Measurements from ENCODE around the gene TSPAN2. TPM values are rescaled to one million over a fixed set of nuclear protein-coding genes. Genes with fewer than 3 reads are reported as not detected.
A peak's percentile ranks its signal among the peaks of the same experiment; 100 is the strongest.

Gene TSPAN2
- polyA plus RNA-seq, 3 donors: 3.5 to 20.6 (median 16.7) TPM

DNA sequence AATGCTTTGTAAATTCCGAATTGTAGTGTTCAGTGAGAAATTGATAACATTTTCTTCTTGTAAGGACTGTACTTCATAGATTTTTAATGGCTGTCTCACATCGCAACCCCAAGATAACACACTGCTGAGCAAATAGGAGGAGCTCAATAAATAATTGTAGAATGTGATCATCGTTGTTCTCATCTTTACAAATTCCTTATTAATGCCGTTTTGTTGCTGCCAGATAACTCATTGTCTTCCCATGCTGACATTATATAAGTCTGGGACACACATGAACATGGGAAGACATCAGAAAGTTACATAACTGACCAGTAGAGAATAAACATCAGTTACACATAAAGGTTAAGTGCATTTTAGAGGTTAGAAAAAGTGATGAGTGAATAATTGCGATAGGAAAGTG lies 46.4 kb upstream of the TSPAN2 start:
- no peak for DNase-seq

DNA sequence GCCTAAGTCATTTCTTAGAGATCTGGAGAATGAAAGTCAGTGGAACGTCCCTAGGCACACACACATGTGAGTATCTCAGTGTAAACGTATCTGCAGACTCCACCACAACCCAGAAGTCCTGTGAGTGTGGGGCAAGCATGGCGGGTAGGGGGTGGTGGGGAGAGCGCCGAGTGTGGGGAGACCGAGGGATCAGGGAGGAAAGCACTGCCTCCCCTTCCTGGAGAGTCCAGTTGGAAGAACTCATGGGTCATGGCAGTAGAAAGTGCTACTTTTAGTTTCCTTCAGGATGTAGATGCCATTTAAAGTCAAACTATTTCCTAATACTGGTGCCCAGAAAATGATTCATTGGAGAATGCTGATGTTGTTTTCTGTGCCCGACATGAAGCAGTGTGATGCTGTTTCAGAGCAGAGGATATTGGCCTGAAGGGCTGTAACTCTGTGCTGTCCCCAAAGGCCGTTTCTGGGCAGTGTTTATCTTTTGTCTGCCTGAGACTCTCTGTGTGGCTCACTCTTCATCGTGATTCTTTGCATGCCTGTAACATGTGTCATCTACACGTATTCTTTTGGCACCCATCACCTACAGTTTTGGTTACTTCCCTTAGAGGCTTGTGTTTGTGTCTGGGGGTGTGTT lies 45.7 kb upstream of the TSPAN2 start:
- H3K9me3 Mint-ChIP-seq: peaks cover 0 to 5% (median 0%) of the 10 kb centered on the region in 7 donors

More for the DNA sequence above, 46.4 kb upstream of the TSPAN2 start:
- Histone ChIP-seq H3K36me3 (replicated peaks in 1 of 2; ENCODE audit: control insufficient read depth in 1 of 2, insufficient read depth in 2 of 2, low read length in 2 of 2) (no peaks in the 10 kb centered on the region), H3K79me2 (ENCODE audit: insufficient read depth, low read length) (no peaks in the 10 kb centered on the region), H3K9ac (ENCODE audit: insufficient read depth, low read length, poor library complexity, severe bottlenecking) (no peak overlapping the region), H3K4me2 (replicated peaks; ENCODE audit: extremely low read depth, low read length, poor library complexity, severe bottlenecking) (no peak overlapping the region), H3K9me3 (replicated peaks in 1 of 2; ENCODE audit: control insufficient read depth in 1 of 2, insufficient read depth in 1 of 2, low read length in 2 of 2) (no peaks in the 10 kb centered on the region), H3K27me3 (ENCODE audit: control insufficient read depth in 2 of 2, insufficient read depth in 2 of 2, low read length in 2 of 2) (no peaks in the 10 kb centered on the region), H3K27ac (ENCODE audit: low read depth in 1 of 2, low read length in 2 of 2) (no peak overlapping the region), H2AFZ (ENCODE audit: insufficient read depth, low read depth, low read length, poor library complexity, severe bottlenecking) (no peak overlapping the region), H3K4me1 (ENCODE audit: control insufficient read depth in 1 of 2, insufficient read depth in 2 of 2, low read length in 2 of 2) (no peaks in the 10 kb centered on the region), H4K20me1 (ENCODE audit: insufficient read depth, low read length) (no peaks in the 10 kb centered on the region), H3K4me3 (replicated peaks in 1 of 3; ENCODE audit: low read depth in 2 of 3, low read length in 3 of 3) (no peak overlapping the region)
- no peaks in the 10 kb centered on the region for H3K36me3 Mint-ChIP-seq
- TF ChIP-seq, protein P1, sequence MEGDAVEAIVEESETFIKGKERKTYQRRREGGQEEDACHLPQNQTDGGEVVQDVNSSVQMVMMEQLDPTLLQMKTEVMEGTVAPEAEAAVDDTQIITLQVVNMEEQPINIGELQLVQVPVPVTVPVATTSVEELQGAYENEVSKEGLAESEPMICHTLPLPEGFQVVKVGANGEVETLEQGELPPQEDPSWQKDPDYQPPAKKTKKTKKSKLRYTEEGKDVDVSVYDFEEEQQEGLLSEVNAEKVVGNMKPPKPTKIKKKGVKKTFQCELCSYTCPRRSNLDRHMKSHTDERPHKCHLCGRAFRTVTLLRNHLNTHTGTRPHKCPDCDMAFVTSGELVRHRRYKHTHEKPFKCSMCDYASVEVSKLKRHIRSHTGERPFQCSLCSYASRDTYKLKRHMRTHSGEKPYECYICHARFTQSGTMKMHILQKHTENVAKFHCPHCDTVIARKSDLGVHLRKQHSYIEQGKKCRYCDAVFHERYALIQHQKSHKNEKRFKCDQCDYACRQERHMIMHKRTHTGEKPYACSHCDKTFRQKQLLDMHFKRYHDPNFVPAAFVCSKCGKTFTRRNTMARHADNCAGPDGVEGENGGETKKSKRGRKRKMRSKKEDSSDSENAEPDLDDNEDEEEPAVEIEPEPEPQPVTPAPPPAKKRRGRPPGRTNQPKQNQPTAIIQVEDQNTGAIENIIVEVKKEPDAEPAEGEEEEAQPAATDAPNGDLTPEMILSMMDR (IDR thresholded peaks at IDR 0.05): no peak
- peaks cover 0 to 3% (median 0%) of the 10 kb centered on the region in 7 donors for H3K9me3 Mint-ChIP-seq
- intact Hi-C loops (cut with micrococcal nuclease): loop anchor here in 1 of 2 donors (5.0 kb wide), 1 partner anchor 462 kb away; no protein-coding TSS in a partner anchor
- H3K27me3 Mint-ChIP-seq (ENCODE audit: low read depth in 3 of 3): peaks cover 4 to 11% (median 4%) of the 10 kb centered on the region in 3 donors
- H3K4me1 Mint-ChIP-seq: peaks cover 4% of the 10 kb centered on the region
- 100% methylated on average over 1 of the region's 5 CpGs for WGBS (ENCODE audit: insufficient coverage)
- no peak overlapping the region for H3K4me3 Mint-ChIP-seq
- no peak overlapping the region for H3K27ac Mint-ChIP-seq

More for the DNA sequence above, 45.7 kb upstream of the TSPAN2 start:
- 84% methylated on average over 2 of the region's 10 CpGs for WGBS (ENCODE audit: insufficient coverage)
- Mint-ChIP-seq H3K27ac (peak overlapping the region in 1 of 7 donors; percentile 6), H3K4me1 (peaks cover 4% of the 10 kb centered on the region), H3K4me3 (no peak overlapping the region), H3K36me3 (no peaks in the 10 kb centered on the region), H3K27me3 (ENCODE audit: low read depth in 3 of 3) (peaks cover 2 to 9% (median 4%) of the 10 kb centered on the region in 3 donors)
- H3K36me3 ChIP-seq (replicated peaks in 1 of 2; ENCODE audit: control insufficient read depth in 1 of 2, insufficient read depth in 2 of 2, low read length in 2 of 2): no peaks in the 10 kb centered on the region
- H4K20me1 ChIP-seq (ENCODE audit: insufficient read depth, low read length): no peaks in the 10 kb centered on the region
- no peaks in the 10 kb centered on the region for H3K27me3 ChIP-seq (ENCODE audit: control insufficient read depth in 2 of 2, insufficient read depth in 2 of 2, low read length in 2 of 2)
- intact Hi-C loops (cut with micrococcal nuclease): loop anchor here in 1 of 2 donors (5.0 kb wide), 1 partner anchor 462 kb away; no protein-coding TSS in a partner anchor
- no peaks in the 10 kb centered on the region for H3K4me1 ChIP-seq (ENCODE audit: control insufficient read depth in 1 of 2, insufficient read depth in 2 of 2, low read length in 2 of 2)
- no peaks in the 10 kb centered on the region for H3K79me2 ChIP-seq (ENCODE audit: insufficient read depth, low read length)
- H2AFZ ChIP-seq (ENCODE audit: insufficient read depth, low read depth, low read length, poor library complexity, severe bottlenecking): no peak overlapping the region
- H3K9me3 ChIP-seq (replicated peaks in 1 of 2; ENCODE audit: control insufficient read depth in 1 of 2, insufficient read depth in 1 of 2, low read length in 2 of 2): no peaks in the 10 kb centered on the region
- no peak overlapping the region for H3K4me2 ChIP-seq (replicated peaks; ENCODE audit: extremely low read depth, low read length, poor library complexity, severe bottlenecking)
- no peak overlapping the region for H3K4me3 ChIP-seq (replicated peaks in 1 of 3; ENCODE audit: low read depth in 2 of 3, low read length in 3 of 3)
- no peak overlapping the region for H3K9ac ChIP-seq (ENCODE audit: insufficient read depth, low read length, poor library complexity, severe bottlenecking)
- TF ChIP-seq, protein P1 (IDR thresholded peaks at IDR 0.05): no peak
- H3K27ac ChIP-seq (ENCODE audit: low read depth in 1 of 2, low read length in 2 of 2): no peak overlapping the region
- DNase-seq: no peak

Measured in CD14-positive monocyte (primary cell).